NCI-H146 (cell line): Measurements from ENCODE around the gene CDCP1.
"Not testable (repeated sequence)": the region's sequence is repeated elsewhere in the genome, so short reads cannot be mapped to it uniquely, and the experiment has no call there.

ENCODE experiments used
- DNase-seq: peaks from one replicate; lab custom pipeline; 2025; lab: John Stamatoyannopoulos, UW

The CDCP1 gene

DNA sequence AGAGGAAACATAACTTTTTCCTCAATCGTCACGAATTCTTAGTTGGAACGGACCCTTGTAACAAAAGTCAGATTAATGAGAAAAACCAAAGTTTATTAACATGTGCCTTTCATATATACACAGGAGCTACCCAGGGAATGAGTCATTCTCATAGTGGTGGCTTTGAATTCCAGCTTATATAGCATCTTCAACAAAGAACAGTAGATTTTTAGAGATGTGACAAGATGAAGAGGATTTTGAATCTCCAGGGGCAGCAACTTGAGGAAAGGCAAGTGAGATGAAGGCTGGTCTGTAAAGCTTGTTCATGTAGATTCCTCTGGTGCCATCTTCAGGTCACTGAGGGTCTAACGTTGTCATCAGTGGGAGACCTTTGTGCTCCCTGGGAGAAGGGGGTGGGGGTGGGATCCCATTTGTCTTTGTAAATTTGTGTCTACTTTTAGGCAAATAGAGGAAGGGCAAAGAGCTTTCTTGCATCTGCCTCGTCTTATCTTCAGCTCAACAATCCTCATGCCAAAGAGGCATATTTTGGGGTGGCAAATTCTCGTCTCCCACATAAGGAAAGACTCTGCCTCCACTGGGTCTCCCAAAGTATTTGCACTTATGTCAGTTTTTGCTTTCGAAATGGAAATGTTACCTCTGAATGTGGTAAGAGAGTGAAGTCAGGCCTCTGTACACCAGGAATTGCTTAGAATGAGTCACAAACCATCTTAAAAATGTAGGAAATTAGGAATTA lies 90.6 kb downstream of the CDCP1 start:
- peak; percentile 38 for DNase-seq

DNA sequence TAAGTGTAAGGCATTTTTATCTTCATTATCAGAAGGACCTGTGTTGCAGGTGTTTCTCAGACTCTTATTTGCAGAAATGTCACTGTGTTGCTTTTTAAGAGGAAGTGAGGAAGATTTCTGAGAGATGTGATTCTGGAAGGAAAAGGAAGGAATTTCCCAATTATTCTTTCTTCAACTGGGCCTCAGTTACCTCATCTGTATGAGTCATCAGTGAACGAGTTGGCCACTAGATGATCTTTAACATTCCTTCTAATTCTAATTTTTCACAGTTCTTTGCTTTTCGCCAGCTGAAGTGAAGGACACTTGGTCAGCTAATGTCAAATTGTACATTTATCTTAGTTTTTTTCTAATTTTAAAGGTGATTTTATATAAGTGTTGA lies 91.2 kb downstream of the CDCP1 start:
- DNase-seq = no peak

DNA sequence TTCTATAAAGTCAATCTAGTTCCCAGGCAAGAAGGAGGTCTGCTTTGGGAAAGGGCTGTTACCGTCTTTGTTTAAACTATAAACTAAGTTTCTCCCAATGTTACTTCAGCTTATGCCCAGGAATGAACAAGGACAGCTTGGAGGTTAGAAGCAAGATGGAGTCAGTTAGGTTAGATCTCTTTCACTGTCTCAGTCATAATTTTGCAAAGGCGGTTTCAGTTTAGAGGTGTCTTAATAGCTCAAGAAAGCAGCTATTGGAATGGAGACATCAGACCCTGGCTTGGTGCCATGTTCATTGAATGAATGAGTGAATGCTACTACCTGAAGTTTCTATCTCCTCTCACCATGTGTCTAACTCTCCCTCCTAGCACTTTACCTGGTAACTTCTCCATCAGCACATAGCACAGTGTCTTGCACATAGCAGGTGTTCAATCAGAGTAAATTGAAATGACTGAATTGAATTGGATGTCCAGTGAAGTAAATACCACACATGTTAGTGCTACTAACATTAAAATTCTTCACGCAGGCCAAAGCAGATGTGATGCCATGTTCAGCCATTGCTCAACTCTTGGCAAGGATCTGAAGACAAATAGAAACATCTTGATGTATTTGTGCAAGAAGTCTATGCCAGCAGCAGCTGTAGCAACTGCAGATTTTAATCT lies 91.9 kb downstream of the CDCP1 start:
- DNase-seq = no peak

DNA sequence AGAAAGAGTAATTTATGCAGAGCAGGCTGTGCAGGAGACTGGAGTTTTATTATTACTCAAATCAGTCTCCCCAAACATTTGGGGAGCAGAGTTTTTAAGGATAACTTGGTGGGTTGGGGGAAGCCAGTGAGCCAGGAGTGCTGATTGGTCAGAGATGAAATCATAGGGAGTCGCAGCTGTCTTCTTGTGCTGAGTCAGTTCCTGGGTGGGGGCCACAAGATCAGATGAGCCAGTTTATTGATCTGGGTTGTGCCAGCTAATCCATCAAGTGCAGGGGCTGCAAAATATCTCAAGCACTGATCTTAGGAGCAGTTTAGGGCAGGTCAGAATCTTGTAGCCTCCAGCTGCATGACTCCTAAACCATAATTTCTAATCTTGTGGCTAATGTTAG lies 92.4 kb downstream of the CDCP1 start:
- DNase-seq = not testable (repeated sequence)

DNA sequence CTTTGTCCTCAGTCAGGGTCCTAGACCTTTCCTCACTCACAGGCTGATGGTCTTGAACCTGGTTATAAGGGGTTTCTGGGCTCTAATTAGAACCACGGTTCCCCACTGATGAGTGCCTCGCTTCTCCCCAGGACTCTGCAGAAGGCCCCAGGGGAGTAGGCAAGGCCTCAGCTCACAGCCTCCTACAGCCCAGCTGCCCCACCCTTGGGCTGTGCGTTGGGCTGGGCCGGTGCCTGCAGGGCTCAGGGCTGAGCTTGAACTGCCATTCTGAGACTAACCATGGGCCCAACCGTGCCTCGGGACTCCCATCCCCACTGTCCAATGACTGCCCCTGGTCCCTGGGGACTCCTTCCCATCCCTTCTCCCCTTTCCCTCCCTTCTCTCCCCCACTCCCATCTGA lies 94.5 kb downstream of the CDCP1 start:
- no peak for DNase-seq

DNA sequence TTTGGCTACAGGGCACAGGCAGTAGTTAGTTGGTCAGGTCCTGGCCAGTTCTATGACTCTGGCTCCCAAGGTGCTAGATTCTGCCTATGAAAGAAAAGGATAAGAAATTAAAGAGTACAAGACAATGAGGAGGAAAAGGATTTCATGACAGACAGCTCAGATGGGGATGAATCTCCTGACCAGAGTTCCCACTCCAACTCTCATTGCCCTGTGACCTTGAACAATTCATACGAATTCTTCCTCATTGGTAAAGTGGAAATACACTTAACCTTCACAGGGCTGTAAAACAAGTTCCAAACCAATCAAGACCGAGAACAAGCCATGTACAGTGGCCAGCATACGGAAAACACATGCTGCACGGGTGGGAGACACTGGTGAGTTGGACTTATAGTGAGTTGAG lies 96.4 kb downstream of the CDCP1 start:
- DNase-seq = no peak

DNA sequence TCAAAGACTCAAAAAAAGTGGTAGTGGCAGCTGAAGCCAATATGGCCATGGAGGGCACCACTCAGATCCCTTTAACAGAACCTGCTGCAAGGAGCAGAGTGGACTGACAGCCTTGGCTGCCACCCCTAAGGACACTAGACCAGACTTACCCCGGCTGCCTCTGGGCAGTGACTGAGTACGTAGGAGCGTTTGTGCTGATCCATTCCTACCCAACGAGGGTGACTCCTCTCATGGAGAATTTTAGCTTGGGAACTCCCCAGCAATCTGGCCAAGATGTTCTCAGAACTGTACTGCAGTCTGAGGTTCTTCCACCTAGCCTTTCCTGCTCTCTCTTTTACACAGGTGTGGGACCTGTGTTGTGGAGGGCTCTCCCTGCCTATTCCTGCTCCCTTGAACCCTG lies 97.9 kb downstream of the CDCP1 start:
- no peak for DNase-seq

DNA sequence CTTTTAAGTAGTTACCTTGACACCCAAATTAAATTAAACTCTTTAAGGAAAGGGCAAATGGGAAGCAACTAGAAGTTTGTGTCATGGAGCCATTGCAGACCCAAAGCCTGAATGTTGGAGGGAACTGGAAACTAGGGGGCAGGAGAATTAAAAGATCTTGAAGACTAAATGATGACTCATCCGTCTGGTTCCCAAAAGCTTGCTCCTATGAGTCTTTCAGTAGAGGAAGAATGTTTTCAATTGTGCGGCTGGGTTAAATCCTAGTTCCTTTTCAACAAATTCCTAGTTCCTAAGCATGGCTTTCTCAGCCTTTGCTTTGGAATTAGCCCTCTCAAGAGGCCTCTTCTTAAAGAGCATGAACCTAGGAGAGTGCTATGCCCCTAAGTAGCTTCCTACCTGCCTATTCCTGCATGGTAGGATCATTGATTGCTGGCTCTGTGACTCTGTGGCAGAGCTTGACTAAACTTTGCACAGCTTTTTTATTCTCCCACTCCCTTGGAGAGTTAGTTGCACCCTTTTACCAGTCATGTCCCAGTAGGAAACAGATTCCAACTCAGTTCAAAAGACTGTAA lies 102.4 kb downstream of the CDCP1 start:
- no peak for DNase-seq

DNA sequence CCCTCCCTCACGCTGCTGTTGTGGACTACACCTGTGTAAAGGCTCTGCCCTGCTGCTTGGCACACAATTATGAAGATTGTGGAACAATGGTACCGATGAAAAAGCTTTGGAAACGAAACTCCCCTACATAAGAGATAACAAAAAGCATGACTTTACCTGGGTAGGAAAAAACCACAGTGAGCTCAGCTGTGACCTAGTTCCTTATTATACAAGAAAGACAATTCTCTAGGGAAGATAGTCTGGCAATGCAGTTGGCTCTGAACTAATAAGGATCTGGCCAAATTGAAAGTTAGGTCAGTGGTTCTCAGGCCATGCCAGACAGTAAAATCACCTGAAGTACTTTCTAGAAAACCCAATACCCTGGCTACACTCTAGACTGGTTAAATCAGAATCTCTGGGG lies 104.0 kb downstream of the CDCP1 start:
- DNase-seq = peak; percentile 10

DNA sequence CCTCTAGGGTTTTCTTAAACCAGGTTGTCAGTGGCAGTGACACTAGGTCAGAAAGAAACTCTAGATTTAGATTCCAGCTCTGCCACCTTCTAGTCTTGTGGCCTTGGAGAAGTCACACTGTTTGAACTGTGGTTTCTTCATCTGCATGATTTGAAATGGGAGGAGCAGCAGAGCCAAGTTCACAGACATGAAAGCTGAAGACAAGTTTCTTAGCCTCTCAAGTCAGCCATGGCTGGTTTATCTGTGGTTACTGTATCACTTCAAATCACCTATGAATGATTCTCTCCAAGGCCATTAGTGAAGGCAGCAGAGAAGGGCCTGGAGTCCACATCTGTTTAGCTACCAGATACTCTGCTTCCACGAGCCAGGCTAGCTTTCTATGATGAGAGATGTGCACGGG lies 104.5 kb downstream of the CDCP1 start:
- DNase-seq = no peak

DNA sequence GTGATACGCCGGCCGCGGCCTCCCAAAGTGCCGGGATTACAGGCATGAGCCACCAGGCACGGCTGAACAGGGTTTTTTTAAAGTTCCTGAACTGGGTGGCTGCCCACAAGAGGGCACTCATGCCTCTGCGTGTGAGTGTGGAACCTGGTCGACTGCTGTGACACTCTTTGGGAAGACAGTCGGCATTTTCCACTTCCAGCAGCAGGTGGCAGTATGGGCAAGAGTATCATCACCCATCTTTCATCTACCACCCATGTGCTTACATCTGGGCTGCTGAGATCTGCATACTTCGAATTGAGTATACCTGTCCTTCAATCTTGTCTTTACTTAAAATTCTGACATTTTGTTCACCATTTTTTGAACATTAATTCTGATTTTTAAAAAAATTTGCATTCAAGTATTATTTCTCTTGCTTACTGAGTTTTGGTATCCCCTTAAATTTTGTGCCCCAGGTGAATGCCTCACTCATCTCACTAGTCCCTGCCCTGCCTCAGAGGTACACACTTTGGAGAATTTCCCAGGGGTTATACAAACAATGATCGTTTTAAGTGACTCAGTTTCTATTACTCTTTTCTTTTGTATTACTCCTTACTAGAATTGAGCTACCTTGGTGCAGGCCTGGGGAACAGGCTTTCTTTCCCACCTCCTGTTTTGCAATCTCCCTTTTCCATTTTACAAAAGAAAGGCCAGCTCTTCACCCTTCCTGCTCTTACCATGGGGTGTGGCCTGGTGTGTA lies 108.3 kb downstream of the CDCP1 start:
- DNase-seq = peak; percentile 87

DNA sequence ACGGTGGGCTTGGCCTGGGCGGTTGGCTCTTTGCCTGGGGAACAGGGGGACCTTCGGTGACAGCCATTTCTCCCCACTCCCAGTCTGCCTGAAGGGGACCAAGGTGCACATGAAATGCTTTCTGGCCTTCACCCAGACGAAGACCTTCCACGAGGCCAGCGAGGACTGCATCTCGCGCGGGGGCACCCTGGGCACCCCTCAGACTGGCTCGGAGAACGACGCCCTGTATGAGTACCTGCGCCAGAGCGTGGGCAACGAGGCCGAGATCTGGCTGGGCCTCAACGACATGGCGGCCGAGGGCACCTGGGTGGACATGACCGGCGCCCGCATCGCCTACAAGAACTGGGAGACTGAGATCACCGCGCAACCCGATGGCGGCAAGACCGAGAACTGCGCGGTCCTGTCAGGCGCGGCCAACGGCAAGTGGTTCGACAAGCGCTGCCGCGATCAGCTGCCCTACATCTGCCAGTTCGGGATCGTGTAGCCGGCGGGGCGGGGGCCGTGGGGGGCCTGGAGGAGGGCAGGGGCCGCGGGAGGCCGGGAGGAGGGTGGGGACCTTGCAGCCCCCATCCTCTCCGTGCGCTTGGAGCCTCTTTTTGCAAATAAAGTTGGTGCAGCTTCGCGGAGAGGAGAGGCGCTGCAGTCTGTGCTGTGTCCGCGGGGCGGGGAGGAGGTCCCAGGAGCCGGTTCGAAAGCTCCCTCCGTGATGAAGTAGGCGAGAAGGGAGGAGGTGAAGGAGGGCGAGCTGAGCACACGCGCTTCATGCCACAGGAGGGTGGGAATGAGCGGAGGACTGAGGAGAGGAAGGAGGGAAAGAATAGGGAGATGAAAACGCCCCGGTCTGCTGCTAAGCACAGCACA lies 110.5 kb downstream of the CDCP1 start:
- no peak for DNase-seq

DNA sequence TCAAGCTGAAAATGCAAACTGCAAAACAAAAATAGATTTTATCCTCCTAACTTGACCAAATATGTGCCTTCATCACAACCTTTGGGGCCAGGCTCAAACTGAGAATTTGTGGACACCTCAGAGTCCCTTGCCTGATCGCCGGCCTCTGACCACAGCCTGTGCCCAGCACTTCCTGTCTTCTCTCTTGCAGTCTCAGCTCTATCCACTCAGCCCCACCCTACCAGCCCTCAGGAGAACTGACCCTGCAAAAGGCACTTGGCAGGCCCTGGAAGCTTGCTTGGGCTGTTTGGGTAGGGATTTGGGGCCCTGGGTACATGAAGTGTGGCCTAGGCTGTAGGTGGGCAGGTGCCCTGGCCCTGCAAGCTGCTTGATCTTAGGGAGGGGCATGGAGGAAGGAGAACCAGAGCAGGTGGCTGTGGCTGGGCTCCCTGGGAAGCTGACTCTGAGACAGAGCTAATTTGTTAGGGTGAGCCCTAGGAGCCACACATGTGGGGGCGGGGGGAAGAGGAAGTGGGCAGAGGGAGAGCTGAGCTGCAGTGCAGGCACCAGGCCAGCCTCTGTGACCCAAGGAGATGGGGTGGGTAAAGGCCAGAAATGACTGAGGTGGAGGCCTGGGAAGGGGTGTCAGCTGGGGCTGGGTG lies 111.4 kb downstream of the CDCP1 start:
- peak; percentile 20 for DNase-seq

DNA sequence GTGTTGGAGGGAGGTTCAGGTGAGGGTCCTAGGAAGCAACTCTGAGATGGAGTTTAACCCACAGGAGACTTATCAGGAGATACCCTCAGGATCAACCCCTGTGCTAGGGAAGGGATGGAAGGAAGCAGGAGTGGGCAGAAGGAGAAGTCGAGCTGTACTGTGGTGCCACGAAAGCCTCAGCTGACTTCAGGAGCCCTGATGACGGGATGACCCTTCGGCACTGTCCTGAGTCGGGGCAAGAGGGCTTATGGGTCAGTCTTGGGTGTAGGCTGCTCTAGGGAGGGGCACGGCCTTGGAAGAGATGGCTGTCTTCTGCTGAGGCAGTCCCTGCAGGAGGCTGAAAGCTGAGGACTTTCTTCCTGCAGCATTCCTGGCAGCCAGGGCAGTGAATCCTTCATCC lies 112.4 kb downstream of the CDCP1 start:
- DNase-seq = no peak
